Retinal pigment epithelial cell (primary cell): ENCODE measurements around the gene SLC39A13.

Experiments used
- DNase-seq: peaks from one replicate; pipeline ENCODE4 v3.0.0-alpha.2; 2010; ENCODE audit warnings: low read depth
- H3K4me3 ChIP-seq: 2 replicates; pipeline ENCODE4 v1.5.1; 2011; ENCODE audit warnings: mild to moderate bottlenecking, low read length, control low read depth, moderate library complexity
- TF ChIP-seq, protein P1 (sequence below): conservative IDR thresholded peaks from 2 replicates; pipeline ENCODE4 v1.5.1; 2011; ENCODE audit warnings: low read depth, low read length, control low read depth, inconsistent platforms

SLC39A13 gene

DNA sequence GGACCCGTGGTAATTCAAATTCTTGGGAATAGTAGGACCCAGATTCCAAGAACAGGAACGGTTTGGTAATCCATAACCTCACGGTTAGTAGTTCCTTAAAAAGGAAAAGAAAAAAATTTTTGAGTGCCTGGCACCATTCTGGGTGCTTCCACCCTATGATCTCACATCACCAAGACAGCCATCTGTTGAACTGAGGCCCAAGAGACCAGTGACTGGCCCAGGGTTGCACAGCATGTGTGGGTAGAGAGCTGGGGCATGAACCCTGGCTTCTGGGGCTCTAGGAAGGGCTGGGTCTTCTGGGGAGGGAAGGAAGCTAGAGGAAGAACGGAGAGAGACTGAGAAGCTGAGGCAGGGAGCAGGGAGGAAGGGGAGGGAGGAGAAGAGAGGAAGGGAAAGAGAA lies 25.3 kb upstream of the SLC39A13 start:
- TF ChIP-seq, protein P1, sequence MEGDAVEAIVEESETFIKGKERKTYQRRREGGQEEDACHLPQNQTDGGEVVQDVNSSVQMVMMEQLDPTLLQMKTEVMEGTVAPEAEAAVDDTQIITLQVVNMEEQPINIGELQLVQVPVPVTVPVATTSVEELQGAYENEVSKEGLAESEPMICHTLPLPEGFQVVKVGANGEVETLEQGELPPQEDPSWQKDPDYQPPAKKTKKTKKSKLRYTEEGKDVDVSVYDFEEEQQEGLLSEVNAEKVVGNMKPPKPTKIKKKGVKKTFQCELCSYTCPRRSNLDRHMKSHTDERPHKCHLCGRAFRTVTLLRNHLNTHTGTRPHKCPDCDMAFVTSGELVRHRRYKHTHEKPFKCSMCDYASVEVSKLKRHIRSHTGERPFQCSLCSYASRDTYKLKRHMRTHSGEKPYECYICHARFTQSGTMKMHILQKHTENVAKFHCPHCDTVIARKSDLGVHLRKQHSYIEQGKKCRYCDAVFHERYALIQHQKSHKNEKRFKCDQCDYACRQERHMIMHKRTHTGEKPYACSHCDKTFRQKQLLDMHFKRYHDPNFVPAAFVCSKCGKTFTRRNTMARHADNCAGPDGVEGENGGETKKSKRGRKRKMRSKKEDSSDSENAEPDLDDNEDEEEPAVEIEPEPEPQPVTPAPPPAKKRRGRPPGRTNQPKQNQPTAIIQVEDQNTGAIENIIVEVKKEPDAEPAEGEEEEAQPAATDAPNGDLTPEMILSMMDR, result no peak
- no peak for DNase-seq
- no peak overlapping the region for H3K4me3 ChIP-seq

DNA sequence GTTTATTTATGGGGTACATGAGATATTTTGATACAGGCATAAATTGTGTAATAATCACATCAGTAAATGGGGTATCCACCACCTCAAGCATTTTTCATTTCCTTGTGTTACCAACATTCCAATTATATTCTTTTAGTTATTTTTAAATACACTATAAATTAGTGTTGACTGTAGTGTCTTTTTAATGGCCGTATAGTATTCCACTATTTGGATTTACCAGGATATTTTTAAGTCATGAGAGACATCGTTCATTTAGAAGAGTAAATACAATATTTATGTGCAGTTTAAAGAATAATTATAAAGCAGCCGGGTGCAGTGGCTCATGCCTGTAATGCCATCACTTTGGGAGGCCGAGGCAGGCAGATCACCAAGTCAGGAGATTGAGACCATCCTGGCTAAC lies 23.9 kb upstream of the SLC39A13 start:
- TF ChIP-seq, protein P1, result no peak
- no peak for DNase-seq
- no peak overlapping the region for H3K4me3 ChIP-seq

DNA sequence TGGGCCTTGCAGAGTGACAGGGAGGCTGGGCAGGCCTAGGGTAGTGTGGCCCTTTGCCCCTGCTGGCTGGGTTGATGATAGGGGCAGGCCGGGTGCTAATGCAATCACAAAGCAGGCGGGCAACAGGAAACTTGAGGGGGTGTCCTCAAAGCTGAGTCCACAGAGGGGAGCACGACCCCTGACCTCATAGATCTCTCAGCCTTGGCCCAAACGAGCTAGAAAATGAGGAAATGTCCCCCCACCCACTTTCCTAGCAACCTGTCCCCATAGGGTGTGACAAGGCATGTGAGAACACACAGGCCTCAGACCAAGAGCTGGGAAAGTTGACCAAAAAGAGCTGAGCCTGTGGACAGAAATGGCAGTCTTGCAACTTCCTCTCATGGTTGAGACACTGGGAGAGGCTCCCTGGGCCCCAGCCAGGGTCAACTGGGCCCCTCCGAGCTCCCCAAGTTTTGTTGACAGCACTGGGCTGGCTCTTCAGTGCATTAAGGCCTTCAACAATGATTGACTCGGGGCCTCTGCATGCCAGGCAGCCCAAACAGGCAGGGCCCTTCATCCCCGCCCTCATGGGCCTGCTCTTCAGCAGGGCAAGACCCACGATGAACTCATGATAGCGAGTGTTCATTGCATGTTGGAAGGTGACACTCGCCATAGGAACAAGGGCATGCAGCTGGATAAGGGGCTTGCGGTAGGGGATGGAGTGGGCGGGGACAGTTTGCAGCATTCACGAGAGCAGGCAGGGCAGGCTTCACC lies 20.3 kb upstream of the SLC39A13 start:
- DNase-seq, result no peak
- TF ChIP-seq, protein P1, result no peak
- H3K4me3 ChIP-seq, result no peak overlapping the region

DNA sequence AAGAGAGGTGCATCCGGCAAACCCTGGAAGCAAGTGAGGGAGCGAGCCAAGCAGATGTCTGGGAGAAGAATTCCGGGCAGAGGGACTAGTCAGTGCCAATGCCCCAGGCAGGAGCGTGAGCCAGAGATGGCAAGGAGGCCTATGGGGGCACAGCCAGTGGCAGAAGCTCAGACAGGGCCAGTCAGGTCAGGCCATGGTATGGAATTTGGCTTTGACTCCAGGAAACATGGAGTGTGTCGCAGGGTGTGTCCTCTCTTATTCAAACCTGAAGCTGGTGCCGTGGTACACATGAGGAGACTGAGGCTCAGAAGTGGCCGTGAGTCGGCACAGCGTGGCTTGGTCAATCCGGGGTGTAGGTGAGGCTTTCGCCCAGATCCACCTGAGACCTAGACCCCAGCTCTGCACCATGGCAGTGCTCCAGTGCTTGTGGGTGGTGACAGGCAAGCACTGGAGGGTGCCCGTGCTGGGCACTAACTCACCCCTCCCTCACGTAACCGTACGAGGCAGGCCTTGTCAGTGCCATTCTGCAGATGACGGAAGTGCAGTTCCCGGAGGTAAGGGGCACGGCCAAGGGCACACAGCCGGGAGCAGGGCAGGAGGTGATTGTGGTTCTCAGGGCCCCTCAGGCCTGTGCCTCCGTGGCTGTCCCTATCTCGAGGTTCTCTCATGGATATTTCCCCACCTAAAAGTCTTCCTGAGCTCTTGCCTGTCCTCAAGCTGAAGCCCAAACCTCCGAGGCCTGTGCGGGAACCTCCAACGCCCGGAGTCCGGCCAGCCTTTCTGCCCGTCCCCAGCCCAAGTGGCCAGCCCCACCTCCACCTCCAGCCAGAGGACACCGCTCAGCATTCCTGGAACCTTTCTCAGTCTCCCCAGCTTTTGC lies 19.5 kb upstream of the SLC39A13 start:
- no peak overlapping the region for H3K4me3 ChIP-seq
- DNase-seq, result no peak

DNA sequence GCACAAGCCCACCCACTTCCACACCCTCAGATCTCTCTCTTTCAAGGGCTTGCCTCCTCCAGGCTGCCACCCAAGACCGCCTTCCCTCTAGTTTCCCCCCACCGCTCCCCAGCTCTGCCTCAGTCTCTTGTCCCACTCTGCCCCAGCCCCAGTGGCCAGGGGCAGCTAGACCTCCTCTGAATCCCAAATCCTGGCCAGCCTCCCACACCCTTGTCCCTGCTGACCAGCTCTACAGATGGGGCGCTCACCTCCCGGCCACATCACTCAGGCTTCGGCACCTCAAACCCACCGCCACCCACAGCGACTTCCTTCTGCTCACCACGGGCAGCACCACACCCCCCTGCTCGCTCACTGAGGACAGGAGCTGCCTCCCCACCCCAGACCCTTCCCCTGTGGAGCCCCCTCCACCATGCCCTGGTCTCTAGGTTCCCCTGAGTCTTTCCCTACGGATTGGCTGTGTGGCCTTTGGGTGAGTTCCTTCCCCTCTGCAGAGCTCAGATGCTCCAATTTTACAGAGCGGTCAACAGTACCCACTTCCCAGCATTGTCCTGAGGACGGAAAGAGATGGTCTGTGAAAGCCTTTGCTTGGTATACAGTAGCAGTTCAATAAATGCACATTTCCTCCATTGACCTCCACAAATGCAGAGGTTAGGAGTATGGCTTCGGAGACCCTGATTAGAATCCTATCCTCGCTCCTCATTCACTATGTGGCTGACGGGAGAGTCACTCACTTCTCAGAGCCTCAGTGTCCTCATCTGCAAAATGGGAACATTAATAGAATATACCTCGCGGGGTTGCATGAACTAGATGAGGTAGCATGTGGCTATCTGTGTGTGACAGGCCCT lies 18.6 kb upstream of the SLC39A13 start:
- no peak overlapping the region for H3K4me3 ChIP-seq
- TF ChIP-seq, protein P1, result no peak
- DNase-seq, result no peak

More for the DNA sequence above, 19.5 kb upstream of the SLC39A13 start:
- TF ChIP-seq, protein P1, result no peak

DNA sequence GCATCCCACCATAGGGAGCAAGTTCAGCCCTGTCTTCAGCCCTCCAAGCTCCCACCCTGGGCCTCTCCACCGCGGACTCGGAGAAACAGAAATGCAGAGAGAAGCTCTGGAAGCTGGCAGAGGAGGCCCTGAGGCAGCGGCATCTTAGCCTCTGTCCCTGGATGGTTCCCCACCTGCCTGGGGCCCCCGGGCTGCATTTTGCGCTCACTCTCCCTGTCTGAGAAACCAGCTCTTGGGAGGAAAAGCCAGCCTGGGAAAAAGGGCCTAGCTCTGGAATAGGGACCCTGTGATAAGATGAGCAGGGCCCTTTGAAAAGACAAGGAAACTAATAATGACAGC lies 18.0 kb upstream of the SLC39A13 start:
- H3K4me3 ChIP-seq, result no peak overlapping the region
- TF ChIP-seq, protein P1, result no peak
- DNase-seq, result no peak
